HG03097 (cell line): ENCODE measurements around the gene DLG2.
"Not testable (repeated sequence)": the region's sequence is repeated elsewhere in the genome, so short reads cannot be mapped to it uniquely, and the experiment has no call there.

ENCODE experiments used
- ATAC-seq: cut with Tn5 transposase; IDR thresholded peaks from one replicate; pipeline ENCODE4 v1.9.1; 2021; ENCODE audit not compliant: unreplicated experiment, low FRiP score

The DLG2 gene

DNA sequence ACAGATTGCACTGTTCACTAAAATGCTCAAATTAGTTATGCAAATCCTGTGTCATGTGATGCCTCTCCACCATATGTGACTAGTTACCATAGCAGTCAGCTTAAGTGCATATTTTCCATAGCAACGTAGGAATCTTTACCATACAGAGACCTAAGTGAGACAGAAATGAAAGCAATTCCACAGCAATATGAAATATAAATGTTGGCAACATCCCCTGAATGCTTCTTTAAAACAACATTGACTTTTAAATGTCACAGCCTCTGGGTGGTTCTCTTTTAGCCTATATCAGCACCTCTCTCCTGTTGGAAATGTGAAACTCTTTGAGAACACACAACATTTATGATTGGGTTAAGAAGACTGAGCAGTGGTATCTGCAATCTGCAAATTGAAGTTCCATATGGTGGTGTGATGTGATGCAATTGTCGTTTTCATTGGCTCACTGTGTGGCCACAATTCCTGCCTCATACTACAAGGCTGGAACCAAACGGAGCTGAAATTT, 814.6 kb downstream of the DLG2 start:
- ATAC-seq: no peak

DNA sequence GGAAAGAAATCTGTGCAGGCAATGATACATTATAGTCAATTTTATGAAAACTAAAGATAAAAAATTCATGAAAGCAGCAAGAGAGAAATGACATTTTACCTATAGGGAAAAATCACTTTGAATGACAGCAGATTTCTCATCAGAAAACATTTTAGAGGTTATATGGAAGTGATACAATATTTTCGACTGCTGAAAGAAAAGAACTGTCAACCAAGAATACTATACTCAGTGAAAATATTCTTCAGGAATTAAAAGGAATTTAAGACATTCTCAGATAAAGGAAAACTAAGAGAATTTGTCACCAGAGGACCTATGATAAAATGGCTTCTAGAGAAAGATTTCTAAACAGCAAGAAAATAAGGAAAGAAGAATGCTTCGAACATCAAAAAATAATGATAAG, 820.8 kb downstream of the DLG2 start:
- ATAC-seq: no peak

DNA sequence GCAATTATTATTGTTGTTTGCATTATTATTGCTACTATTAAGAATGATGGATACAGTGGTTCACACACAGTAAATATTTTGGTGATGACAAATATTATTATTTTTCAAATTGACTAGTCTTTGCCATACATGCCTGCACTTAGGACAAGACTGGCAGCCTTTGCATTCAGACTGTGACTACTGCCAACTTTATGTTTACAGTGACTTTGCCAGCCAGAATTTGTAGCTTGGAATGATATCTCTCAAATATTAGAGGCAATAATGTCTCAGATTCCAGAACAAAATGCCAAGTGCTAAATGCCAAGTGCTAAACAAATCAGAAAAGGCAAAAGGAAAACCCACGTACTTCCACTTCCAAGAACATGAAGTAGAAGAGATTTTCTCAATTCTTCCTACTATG, 823.1 kb downstream of the DLG2 start:
- ATAC-seq: no peak

DNA sequence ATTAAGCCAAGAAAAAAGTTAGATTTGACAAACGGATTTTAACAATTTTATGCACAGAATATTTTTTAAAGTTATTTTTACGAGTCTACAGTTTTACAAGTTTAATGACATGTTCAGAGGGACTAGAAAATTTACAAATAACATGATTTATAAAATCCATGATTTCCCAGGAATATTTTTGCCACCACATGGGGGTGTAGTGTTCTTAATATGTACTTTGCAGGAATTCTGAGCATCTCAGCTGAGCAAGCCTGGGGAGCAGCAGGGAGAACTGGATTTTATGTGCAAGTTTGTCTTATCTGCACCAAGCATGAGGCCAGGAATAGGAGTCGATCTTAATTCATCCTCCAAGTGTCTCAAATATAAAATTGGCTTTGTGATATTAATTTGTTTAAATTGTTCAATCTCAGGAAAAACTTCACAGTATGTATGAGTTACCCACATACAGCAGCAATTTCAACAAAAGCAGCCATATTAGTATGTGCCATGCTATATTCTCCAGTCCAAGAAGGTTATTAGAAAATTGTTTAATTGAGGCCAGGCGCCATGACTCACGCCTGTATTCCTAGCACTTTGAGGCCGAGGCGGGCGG, 826.3 kb downstream of the DLG2 start:
- ATAC-seq: no peak

DNA sequence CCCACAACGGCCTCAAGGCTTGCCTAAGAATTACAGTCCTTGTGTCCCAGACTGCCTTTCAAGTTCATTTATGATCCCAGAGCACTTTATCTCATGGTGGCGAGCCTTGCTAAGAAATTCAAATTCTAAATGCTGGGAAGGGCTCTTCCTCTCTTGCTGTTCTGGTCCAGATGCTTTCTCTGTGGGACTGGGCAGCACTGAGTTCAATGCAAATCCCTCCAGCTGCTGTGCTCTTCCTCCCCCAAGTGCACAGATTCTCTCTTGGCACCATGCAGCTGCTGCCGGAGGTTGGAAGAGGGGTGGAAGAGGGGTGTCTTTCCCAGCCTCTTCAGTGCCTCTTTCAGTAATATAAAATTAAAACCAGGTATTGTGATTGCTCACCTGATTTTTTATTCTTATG, 828.0 kb downstream of the DLG2 start:
- ATAC-seq: no peak

DNA sequence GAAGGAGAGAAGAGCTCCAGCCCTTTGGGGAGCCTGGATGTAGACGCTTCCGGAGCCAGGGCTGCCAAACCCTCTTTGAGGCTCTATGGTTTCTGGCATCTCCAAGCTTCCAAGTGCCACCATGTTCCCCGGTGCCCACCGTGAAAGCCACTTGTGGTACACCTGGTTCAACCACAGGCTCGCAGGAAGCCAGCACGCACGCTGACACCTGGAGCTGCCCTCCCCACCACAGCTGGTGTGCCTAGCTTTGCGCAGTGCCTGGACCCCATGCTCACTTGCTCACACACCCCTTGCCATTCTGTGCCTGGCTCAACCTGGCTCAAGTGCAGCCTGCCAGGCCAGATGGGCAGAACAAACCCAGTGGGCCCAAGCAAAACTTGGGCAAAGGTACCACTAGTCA, 831.4 kb downstream of the DLG2 start:
- no peak for ATAC-seq

DNA sequence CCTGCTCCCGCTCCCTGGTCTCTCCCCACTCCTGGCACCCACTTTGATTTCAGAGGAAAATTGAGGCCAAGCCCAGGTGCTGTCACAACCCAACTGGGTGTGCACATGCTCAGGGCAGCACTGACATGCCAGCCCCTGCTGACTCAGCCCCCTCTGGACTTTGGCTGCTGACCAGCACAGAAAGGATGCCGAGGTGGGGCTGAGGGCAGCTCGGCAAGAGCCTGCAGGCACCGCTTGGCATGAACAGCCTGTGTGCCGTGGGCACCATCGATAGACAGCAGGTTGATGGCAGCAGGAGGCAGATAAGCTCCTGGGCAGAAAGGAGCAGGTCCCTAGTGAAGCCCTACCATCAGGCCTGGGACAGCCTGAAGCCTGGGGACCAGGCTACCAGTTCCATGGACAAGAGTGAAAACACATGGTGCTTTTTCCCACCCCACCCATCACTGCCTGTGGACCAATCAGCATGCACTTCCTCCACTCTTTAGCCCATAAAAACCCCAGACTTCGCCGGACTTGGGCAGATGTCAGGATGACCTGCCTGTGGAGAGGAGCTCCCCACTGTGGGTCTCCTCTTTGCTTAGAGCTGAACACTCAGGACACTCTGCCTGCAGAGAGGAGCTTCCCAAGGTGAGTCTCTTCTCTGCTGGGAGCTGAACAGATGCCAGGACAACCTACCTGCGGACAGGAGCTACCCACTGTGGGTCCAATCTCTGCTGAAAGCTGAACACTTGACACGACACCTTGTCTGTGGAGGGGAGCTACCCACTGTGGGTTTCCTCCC, 832.3 kb downstream of the DLG2 start:
- no peak for ATAC-seq

DNA sequence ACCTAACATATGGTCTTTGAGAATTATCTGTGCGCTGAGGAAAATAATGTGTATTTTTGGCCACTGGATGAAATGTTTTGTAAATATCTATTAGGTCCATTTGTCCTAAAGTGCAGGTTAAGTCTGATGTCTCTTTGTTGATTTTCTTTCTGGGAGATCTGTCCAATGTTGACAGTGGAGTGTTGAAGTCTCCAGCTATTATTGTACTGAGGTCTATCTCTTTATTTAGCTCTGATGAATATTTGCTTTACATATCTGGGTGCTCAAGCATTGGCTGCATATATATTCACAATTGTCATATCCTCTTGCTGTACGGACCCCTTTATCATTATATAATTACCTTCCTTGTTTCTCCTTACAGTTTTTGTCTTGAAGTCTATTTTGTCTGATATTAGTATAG, 833.8 kb downstream of the DLG2 start:
- no peak for ATAC-seq

DNA sequence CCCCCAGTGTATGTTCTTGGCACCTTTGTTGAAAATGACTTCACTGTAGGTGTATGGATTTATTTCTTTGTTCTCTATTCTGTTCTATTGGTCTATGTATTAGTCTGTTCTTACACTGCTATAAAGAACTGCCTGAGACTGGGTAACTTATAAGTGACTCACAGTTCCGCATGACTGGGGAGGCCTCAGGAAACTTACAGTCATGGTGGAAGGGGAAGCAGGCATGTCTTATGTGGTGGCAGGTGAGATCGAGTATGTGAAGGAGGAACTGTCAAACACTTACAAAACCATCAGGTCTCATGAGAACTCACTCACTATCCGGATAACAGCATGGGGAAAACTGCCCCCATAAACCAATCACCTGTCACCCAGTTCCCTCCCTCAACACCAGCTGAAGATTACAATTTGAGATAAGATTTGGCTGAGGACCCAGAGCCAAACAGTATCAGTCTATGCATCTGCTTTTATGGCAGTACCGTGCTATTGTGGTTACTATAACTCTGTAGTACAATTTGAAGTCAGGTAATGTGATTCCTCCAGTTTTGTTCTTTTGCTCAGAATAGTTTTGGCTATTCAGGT, 836.2 kb downstream of the DLG2 start:
- no peak for ATAC-seq

DNA sequence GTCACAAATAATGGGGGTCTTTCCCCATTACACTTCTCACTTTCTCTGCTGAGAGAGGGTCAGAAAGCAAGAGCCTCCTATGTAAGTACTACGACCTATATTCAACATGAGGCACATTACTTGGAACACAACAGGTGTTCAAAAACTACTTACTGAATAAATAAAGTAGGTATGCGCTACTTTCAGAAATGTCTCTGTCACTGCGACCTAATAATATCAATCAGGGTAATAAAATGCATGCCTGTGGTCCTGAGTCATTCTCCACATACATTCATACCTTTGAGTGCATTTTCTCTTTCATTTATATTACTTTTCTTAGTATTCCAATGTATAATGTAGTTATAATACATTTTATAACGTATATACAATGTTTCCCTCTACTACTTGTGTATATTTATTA, 838.9 kb downstream of the DLG2 start:
- ATAC-seq: no peak

DNA sequence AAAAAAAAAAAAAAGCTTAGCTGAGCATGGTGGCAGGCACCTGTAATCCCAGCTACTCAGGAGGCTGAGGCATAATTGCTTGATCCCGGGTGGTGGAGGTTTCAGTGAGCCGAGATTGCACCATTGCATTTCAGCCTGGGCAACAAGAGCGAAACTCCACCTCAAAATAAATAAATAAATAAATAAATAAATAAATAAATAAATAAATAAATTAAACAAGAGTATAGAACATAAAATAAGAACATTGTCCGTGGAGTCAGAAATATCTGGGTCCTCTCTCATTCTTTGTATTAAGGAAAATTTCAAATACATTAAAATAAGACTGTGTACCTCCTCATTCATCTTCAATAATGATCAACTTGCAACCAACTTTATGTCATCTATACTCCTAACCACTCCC, 843.0 kb downstream of the DLG2 start:
- ATAC-seq: not testable (repeated sequence)

DNA sequence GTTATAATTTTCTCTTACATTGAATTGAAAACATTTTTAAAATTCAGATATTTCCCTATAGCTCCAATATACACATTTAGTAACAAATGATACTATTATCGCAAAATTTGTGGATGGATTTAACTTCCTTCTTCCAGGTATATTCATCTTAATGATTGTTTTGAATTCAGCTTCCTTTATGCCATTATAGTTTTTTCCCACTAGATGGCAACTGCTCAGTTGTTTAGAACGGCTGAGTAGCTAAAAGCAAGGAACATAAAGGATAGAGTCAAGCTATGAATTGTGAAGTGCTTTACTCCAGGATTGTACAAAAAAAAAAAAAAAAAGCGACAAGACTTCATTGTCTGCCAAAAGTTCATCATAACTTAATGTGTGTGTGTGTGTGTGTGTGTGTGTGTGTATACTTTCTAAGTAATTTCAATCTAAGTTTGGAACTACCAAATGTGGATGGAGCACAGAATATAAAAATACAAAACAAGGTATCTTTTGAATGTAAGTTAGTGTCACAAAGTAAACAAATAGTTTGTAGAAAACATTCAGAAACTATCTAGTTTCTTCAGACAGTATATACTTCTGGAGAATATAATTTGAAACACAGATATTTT, 846.4 kb downstream of the DLG2 start:
- no peak for ATAC-seq

DNA sequence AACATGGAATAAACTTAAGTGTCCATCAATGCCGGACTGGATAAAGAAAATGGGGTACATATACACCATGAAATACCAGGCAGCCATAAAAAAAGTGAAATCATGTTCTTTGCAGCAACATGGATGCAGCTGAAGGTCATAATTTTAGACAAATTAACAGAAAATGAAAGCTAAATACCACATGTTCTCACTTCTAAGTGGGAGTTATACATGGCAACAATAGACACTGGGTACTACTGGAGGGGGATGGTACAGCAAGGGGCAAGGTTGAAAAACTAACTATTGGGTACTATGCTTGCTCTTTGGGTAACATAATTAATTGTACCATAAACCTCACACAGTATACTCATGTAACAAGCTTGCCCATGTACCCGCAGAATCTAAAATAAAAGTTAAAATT, 851.6 kb downstream of the DLG2 start:
- ATAC-seq: no peak

DNA sequence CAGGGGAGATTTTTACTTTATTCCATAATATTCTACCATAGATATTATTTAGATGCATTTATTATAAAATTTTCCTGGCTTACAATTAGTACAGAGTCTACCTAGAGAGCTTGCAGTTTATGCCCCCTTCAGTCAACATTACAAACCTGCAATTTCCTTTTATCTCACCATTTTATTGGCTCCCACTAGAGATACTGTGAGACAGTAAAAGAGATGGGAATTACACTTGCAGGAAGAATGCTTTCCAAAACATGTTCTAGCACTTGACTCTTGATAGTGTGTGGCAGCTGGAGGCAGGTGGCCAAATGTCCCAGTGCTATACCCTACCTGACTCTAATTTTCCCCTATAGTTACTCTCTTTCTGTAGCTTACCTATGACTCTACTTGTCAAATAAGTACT, 863.2 kb downstream of the DLG2 start:
- ATAC-seq: no peak

DNA sequence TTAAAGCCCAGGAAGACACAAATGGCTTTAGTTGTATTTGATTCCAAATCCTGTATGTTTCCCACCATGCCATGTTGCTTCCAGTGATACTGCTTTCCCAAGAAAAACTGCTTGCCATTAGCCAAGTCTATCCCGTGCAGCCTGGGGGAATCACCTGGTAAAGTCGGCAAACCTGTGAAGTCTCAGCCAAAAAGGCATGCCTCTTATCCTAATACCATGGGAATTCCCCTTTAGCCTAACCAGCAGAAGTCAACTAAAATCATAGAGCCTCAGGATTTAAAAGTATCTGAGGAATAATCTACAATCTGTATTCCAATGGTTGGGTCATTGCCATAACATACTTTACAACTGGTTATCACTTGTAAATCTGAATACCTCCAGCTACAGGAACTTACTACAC, 869.4 kb downstream of the DLG2 start:
- no peak for ATAC-seq

DNA sequence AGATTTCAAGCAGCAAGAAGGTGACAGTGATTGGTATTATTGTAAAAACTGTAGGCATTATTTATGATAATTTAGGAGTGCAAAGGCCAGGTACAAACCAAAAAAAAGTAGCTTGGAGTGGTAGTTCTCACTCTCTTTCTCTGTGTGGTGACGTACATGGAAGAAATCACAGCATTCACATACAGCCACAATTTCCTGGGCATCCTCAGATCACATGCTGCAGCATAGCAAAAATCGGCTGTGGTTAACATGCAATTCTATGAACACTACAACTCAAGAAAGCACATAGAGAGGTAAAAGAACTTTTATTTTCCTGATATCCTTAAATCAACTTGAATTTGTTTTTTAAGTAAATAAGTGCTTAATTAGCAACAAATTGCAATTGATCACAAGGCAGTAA, 875.8 kb downstream of the DLG2 start:
- no peak for ATAC-seq

DNA sequence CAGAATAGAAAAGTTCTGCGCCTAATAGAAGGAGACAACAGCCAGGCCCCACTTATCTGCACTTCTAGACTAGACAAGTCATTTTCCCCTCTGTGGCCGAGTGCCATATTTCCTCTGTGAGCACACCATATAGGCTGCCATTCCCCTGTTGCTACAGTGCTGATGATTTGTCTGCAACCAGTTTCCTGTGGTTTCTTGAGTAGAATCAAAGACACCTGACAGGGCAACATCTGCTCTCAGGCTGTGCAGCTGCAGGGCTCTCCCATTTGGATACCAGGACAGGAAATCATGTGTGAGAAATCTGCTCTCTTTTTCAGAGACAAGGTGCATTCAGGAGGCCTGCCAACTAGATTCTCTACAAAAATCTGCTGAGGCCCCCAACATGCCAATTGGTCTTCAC, 879.3 kb downstream of the DLG2 start:
- ATAC-seq: no peak

DNA sequence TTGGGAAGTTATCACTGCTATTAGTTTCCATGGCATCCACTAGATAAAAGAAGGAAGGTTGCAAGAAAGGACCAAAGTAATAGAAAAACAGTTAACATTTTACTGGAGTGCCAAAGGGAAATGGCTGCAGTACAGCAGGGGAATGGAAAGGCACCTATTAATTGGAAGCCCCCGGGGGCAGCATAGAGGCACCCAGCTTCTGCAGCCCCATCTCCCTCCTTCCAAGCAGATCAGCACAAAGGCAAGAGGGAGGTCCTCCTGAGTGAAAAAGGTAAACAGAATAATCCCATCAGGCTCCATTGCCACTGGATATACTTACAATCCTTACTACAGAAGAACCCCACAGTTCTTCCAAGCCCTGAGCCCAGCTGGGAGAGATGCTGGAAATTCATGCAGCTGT, 887.1 kb downstream of the DLG2 start:
- ATAC-seq: no peak

DNA sequence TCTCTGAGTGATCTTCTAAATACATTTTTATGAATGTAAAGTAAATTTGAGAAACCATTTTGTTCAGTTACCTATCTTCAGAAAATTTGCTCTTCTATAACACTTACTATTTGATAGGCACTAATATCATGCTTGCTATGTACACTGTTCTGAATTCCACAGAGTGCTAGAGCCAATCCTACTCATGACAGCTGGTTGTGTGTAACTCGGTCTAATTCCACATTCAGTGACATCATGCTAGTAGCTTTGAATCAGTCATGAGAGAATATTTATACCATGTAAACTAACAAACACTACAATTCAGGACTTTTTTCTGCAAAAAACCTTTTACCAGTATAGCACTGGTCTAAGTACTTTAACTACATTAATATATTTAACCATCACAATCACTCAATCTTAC, 902.9 kb downstream of the DLG2 start:
- no peak for ATAC-seq

DNA sequence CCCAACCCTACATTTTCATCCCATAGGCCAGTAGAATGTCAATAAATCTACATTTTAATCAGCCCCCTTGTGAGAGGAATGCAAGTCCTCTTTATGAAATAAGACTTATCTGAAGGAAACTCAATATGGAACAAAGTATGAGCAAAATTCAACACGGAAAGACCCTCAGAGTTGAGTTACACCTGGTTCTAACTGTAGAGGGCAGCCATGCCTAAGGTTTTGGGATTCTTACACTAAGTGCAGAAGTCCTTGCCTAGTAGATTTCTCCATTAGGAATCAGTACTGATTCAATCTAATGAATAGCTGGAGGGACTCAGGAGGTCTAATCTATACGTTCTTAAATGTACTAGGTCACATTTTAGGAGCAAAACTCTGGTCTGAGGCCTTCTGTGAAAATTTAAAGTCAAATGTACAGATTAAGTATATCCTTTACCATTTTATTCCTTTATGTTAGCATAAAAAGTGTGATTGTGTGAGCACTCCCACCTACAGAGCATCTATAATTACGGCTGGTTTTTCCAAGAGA, 904.5 kb downstream of the DLG2 start:
- no peak for ATAC-seq

DNA sequence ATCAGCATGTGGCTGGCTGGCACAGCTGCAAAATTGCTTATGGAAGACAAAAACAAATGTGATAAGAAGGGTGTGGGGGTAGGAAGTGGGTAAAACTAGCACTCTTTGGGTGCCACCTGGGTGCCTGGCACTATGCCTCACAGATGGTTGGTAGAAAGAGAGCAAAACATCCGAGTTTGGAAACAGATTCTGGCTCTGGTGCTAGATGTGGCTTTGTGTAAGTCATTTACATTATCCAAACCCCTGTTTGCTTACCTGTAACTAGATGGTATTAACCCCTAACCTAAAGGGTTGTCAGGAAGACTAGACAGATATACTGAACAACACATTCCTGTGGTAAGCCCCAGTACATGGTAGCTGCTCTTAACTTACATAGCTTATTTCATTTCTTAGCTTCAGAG, 905.6 kb downstream of the DLG2 start:
- no peak for ATAC-seq
